Mucosa of descending colon (tissue), 3 donors: Measurements from ENCODE around the gene MANF. TPM values are rescaled to one million over a fixed set of nuclear protein-coding genes. Genes with fewer than 3 reads are reported as not detected.

Experiments
- ATAC-seq: fragments of 200-7000 bp; cut with Tn5 transposase; one replicate; pipeline ENCODE4 v1.9.1; 2020; ENCODE audit warnings: mild to moderate bottlenecking, moderate library complexity
- DNase-seq, 3 donors: peaks; one replicate each; pipeline ENCODE4 v3.0.0-alpha.2; 2020
- H3K36me3 ChIP-seq: fragments of 200-600 bp; one replicate; pipeline ENCODE4 v1.8.0; 2021; ENCODE audit warnings: low read depth, mild to moderate bottlenecking
- H3K4me1 ChIP-seq: fragments of 200-600 bp; one replicate; pipeline ENCODE4 v1.8.0; 2021; ENCODE audit warnings: low read depth, mild to moderate bottlenecking
- H3K4me3 ChIP-seq: fragments of 200-600 bp; one replicate; pipeline ENCODE4 v1.8.0; 2021; ENCODE audit warnings: mild to moderate bottlenecking
- H3K9me3 ChIP-seq: fragments of 200-600 bp; one replicate; pipeline ENCODE4 v1.8.0; 2021; ENCODE audit warnings: mild to moderate bottlenecking
- intact Hi-C, 2 donors: fragments of 100-400 bp; cut with DNase I in 1 of 2; cut with micrococcal nuclease in 1 of 2; formaldehyde crosslinking; loops; one replicate each; pipeline versions ENCODE4 v1.11.0 to v1.11.1; 2022; cut with DNase I, micrococcal nuclease
- total RNA-seq, 3 donors: library from RNA; stranded (reverse); fragmentation: NEBNext Ultra II Directional in 2 of 3; extraction: Animal tissue kit (Norgen Biotek cat#: 25700) in 2 of 3; gene quantifications; one replicate each; pipeline versions ENCODE4 v1.2.1 to v1.2.4, GENCODE V29; 2021 to 2023
- TF ChIP-seq, protein P1 (sequence below): fragments of 200-600 bp; IDR thresholded peaks from one replicate; pipeline ENCODE4 v1.8.0; 2022; ENCODE audit warnings: antibody characterized with exemption, mild to moderate bottlenecking
- donor health status: DM: no; HTN: no; CAD: no; lungs with moderate emphysema.
- donor health status: DM: no; HTN: no; CAD: no.
- donor health status: DM: no; HTN: yes; CAD: no.

MANF gene
- total RNA-seq, 3 donors from 2014 or later: 35.4 to 91.1 (median 47.2) TPM

DNA sequence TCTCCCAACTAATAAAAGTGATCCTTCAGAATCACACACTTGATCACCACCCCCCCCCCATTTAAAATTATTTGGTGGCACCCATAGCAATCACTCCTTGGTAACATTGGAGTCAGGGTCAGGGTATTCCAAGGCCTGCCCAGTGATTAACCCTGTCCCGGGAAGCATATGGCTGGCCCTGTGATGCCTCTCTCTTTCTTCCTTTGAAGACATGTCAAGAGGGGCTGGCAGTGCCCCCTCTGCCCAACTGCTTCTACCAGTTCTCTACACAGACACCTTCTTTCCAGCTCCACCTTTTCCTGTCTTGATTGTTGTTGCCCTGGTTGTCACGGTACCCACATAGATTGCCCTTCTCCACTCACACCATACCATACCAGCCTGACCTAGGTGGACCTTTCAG is 30.9 kb upstream of the MANF start:
- ATAC-seq (no peak), DNase-seq (no peak)
- no peaks in the 10 kb centered on the region for H3K9me3 ChIP-seq
- intact Hi-C loops: no loop called here
- H3K4me3 ChIP-seq: no peak overlapping the region
- no peaks in the 10 kb centered on the region for H3K4me1 ChIP-seq
- no peaks in the 10 kb centered on the region for H3K36me3 ChIP-seq
- TF ChIP-seq, protein P1, sequence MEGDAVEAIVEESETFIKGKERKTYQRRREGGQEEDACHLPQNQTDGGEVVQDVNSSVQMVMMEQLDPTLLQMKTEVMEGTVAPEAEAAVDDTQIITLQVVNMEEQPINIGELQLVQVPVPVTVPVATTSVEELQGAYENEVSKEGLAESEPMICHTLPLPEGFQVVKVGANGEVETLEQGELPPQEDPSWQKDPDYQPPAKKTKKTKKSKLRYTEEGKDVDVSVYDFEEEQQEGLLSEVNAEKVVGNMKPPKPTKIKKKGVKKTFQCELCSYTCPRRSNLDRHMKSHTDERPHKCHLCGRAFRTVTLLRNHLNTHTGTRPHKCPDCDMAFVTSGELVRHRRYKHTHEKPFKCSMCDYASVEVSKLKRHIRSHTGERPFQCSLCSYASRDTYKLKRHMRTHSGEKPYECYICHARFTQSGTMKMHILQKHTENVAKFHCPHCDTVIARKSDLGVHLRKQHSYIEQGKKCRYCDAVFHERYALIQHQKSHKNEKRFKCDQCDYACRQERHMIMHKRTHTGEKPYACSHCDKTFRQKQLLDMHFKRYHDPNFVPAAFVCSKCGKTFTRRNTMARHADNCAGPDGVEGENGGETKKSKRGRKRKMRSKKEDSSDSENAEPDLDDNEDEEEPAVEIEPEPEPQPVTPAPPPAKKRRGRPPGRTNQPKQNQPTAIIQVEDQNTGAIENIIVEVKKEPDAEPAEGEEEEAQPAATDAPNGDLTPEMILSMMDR: no peak

DNA sequence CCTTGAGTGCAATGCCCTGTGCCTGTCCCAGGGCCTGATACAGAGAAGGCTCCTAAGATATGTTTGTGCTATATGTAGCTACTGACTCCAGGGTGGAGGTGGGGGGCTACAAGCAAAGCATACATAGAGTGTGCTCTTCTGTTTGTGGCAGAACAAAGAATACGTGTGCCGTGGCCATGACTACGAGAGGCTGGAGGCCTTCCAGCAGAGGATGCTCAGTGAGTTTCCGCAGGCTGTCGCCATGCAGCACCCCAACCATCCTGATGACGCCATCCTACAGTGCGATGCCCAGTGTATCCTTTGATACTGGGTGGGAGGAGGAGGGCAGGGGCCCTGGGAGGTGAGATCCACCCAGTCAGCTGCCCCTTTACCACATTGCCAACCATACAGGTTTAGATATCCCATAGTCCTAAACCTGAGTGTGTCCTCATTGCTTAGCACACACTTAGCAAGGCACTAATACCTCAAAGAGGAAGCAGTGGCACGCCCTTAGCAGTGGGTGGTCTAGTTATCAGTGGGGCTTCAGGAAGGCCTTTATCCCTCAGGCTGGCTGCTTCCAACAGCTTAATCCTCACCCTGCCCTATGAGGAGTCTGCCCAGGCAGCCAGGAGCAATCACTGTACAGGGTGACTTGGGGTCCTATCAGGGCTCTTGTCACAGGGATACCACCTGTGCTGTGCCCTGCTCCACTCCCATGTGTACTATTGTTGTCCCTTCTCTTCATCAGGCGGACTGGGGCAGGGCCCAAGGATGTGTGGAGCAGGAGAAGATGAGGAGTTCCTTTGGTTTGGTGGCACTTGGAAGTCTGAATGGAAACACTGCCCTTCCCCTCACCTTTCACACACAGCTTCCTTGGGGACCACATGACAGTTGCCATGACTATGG is 30.1 kb upstream of the MANF start:
- DNase-seq (no peak), ATAC-seq (no peak)
- no peaks in the 10 kb centered on the region for H3K4me1 ChIP-seq
- no peaks in the 10 kb centered on the region for H3K9me3 ChIP-seq
- no peaks in the 10 kb centered on the region for H3K36me3 ChIP-seq
- TF ChIP-seq, protein P1: no peak
- H3K4me3 ChIP-seq: no peak overlapping the region
- intact Hi-C loops: no loop called here

DNA sequence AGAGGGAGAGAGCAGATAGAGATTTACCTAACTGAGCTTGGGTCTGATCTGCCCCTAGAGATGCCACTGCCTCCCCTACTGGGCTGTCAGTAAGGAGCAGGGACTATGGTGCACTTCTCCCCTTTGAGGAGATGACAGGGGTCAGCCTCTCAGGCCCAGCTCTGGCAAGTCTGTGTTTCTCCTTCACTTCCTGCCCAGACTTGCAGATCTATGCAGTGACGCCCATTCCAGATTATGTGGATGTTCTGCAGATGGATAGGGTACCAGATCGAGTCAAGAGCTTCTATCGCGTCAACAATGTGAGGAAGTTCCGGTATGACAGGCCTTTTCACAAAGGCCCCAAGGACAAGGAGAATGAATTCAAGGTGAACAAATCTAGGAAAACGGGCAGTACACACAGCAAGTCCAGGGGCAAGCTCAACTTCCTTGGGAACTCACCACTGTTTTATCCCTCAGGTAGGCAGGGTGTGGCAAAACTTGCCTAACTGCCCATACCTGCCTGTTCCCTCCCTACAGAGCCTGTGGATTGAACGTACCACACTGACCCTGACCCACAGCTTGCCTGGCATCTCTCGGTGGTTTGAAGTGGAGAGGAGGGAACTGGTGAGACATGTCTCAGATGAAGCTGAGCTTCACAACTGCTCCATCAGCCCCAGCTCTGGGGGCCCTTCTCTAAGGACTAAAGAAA is 29.1 kb upstream of the MANF start:
- no peak for DNase-seq
- intact Hi-C loops: no loop called here

DNA sequence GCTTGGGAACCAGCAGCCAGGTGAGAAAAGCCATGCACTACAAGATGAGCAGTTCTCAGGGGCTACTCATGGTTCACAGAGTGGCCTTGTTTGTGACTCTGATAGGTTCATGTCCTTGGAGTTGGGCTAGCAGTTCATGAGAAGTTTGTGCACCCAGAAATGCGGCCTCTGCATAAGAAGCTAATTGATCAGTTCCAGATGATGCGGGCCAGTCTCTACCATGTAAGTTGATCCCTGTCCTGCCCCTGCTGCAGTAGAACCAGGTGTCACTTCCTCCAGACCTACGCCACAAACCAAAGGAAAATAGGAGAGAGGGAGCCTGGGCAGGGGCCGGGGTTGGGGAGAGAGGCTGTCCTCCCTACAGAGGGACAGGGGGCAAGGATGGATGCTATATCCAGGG is 27.2 kb upstream of the MANF start:
- no peak overlapping the region for H3K4me3 ChIP-seq
- DNase-seq (no peak), ATAC-seq (no peak)
- no peaks in the 10 kb centered on the region for H3K9me3 ChIP-seq
- intact Hi-C loops: no loop called here
- TF ChIP-seq, protein P1: no peak
- no peaks in the 10 kb centered on the region for H3K36me3 ChIP-seq
- H3K4me1 ChIP-seq: no peaks in the 10 kb centered on the region

More for the DNA sequence above, 29.1 kb upstream of the MANF start:
- TF ChIP-seq, protein P1: no peak
- H3K36me3 ChIP-seq: no peaks in the 10 kb centered on the region
- no peak overlapping the region for H3K4me3 ChIP-seq
- ATAC-seq: no peak
- H3K9me3 ChIP-seq: no peaks in the 10 kb centered on the region
- no peaks in the 10 kb centered on the region for H3K4me1 ChIP-seq

DNA sequence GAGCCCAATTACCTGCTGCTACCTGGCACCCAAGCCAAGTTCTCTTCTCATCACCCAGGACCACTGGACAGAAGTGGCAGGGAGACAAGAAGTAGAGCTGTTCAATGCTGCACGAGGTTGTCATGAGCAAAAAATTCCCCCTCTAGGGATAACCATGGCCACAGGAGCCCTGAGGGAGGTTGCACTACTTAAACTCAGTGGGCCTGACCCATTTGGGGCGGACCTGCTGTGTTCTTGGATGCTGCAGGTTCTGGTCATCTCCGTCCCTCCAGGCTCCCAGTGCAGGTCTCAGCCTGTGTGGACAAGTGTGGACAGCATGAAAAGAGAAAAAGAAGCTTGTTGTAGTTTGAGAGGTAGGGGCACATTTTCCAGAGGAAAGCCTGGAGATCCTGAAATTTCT is 26.1 kb upstream of the MANF start:
- no peaks in the 10 kb centered on the region for H3K9me3 ChIP-seq
- intact Hi-C loops: no loop called here
- H3K4me3 ChIP-seq: no peak overlapping the region
- ATAC-seq: no peak
- H3K36me3 ChIP-seq: no peaks in the 10 kb centered on the region
- no peak for DNase-seq
- TF ChIP-seq, protein P1: no peak
- no peaks in the 10 kb centered on the region for H3K4me1 ChIP-seq
